Neural crest cell (in vitro differentiated cells): ENCODE measurements around the gene SLC22A4. TPM values are rescaled to one million over a fixed set of nuclear protein-coding genes. Genes with fewer than 3 reads are reported as not detected.

Source experiments
- DNase-seq: peaks from one replicate; pipeline ENCODE4 v3.0.0; 2021; ENCODE audit warnings: low read depth, mixed read lengths, low spot score
- H3K27ac Mint-ChIP-seq: one replicate; pipeline ENCODE4 v1.8.0; 2021; ENCODE audit warnings: mild to moderate bottlenecking, mixed read lengths; ENCODE audit not compliant: unreplicated experiment
- H3K27me3 Mint-ChIP-seq: 2 replicates; pipeline ENCODE4 v1.8.0; 2021; ENCODE audit warnings: low read depth, mild to moderate bottlenecking, mixed read lengths
- H3K36me3 Mint-ChIP-seq: 2 replicates; pipeline ENCODE4 v1.8.0; 2021; ENCODE audit warnings: low read depth, mild to moderate bottlenecking, mixed read lengths
- H3K4me1 Mint-ChIP-seq: 2 replicates; pipeline ENCODE4 v1.8.0; 2021; ENCODE audit warnings: mixed read lengths
- H3K4me3 Mint-ChIP-seq: one replicate; pipeline ENCODE4 v1.8.0; 2021; ENCODE audit warnings: mild to moderate bottlenecking, mixed read lengths
- H3K9me3 Mint-ChIP-seq: 2 replicates; pipeline ENCODE4 v1.8.0; 2021; ENCODE audit warnings: mixed read lengths
- CTCF ChIP-seq: fragments of 200-600 bp; sonication (generic); conservative IDR thresholded peaks from 2 replicates; pipeline ENCODE4 v1.5.0; 2021; ENCODE audit warnings: antibody characterized with exemption, mild to moderate bottlenecking
- total RNA-seq: library from RNA; stranded (reverse); gene quantifications from 2 replicates; pipeline ENCODE4 v1.2.1, GENCODE V29; 2021

SLC22A4 gene
- total RNA-seq, 1 donor from 2014 or later, result 0.47 TPM

- Mint-ChIP-seq H3K9me3 (peaks cover 4% of the 10 kb centered on the region), H3K4me3 (no peak overlapping the region), H3K27ac (no peak overlapping the region), H3K36me3 (peaks cover 18% of the 10 kb centered on the region), H3K27me3 (no peaks in the 10 kb centered on the region), H3K4me1 (no peaks in the 10 kb centered on the region)
- no peak for TF ChIP-seq CTCF
- DNase-seq, result no peak
Observed at GRCh38 chr5:132354381-132355139, 60.4 kb downstream of the SLC22A4 start.

GRCh38 chr5:132355140-132355765 lies 61.1 kb downstream of the SLC22A4 start:
- H3K4me3 Mint-ChIP-seq, result no peak overlapping the region
- TF ChIP-seq CTCF, result no peak
- no peaks in the 10 kb centered on the region for H3K9me3 Mint-ChIP-seq
- no peaks in the 10 kb centered on the region for H3K27me3 Mint-ChIP-seq
- DNase-seq, result no peak
- H3K36me3 Mint-ChIP-seq, result peaks cover 13% of the 10 kb centered on the region
- no peaks in the 10 kb centered on the region for H3K4me1 Mint-ChIP-seq
- H3K27ac Mint-ChIP-seq, result no peak overlapping the region

- Mint-ChIP-seq H3K4me1 (no peaks in the 10 kb centered on the region), H3K27me3 (no peaks in the 10 kb centered on the region), H3K27ac (no peak overlapping the region), H3K36me3 (peaks cover 7% of the 10 kb centered on the region), H3K9me3 (peaks cover 3% of the 10 kb centered on the region), H3K4me3 (no peak overlapping the region)
- no peak for DNase-seq
- TF ChIP-seq CTCF, result no peak
Observed at GRCh38 chr5:132358775-132359174, 64.6 kb downstream of the SLC22A4 start.

- no peak overlapping the region for H3K4me3 Mint-ChIP-seq
- H3K4me1 Mint-ChIP-seq, result no peaks in the 10 kb centered on the region
- H3K27ac Mint-ChIP-seq, result no peak overlapping the region
- no peaks in the 10 kb centered on the region for H3K27me3 Mint-ChIP-seq
- TF ChIP-seq CTCF, result no peak
- H3K9me3 Mint-ChIP-seq, result peaks cover 3% of the 10 kb centered on the region
- peaks cover 7% of the 10 kb centered on the region for H3K36me3 Mint-ChIP-seq
- DNase-seq, result no peak
Observed at GRCh38 chr5:132362086-132362485, 67.9 kb downstream of the SLC22A4 start.

- DNase-seq, result no peak
- Mint-ChIP-seq H3K27me3 (no peaks in the 10 kb centered on the region), H3K4me3 (no peak overlapping the region), H3K27ac (no peak overlapping the region), H3K36me3 (peaks cover 7% of the 10 kb centered on the region), H3K4me1 (no peaks in the 10 kb centered on the region), H3K9me3 (peaks cover 3% of the 10 kb centered on the region)
- no peak for TF ChIP-seq CTCF
Observed at GRCh38 chr5:132363431-132364112, 69.4 kb downstream of the SLC22A4 start.
